ENCODE data around the gene DYNLRB1.
A peak's percentile ranks its signal among the peaks of the same experiment; 100 is the strongest.

Gene DYNLRB1

GRCh38 chr20:34549291-34549928 is 33.2 kb downstream of the DYNLRB1 start:
- no peak overlapping the region for H3K4me3 ChIP-seq (ENCODE audit: low read depth, low read length)
- no peak for TF ChIP-seq CTCF (IDR thresholded peaks at IDR 0.05; ENCODE audit: borderline replicate concordance, insufficient read depth, low read depth, low read length)

- no peak overlapping the region for H3K4me3 ChIP-seq (ENCODE audit: low read depth, low read length)
- no peak for TF ChIP-seq CTCF (IDR thresholded peaks at IDR 0.05; ENCODE audit: borderline replicate concordance, insufficient read depth, low read depth, low read length)
Observed at GRCh38 chr20:34549929-34550305, 33.7 kb downstream of the DYNLRB1 start.

- TF ChIP-seq CTCF (IDR thresholded peaks at IDR 0.05; ENCODE audit: borderline replicate concordance, insufficient read depth, low read depth, low read length) = no peak
Observed at GRCh38 chr20:34552569-34552968, 36.3 kb downstream of the DYNLRB1 start.

GRCh38 chr20:34553366-34553867 is 37.2 kb downstream of the DYNLRB1 start:
- no peak overlapping the region for H3K4me3 ChIP-seq (ENCODE audit: low read depth, low read length)
- TF ChIP-seq CTCF (IDR thresholded peaks at IDR 0.05; ENCODE audit: borderline replicate concordance, insufficient read depth, low read depth, low read length) = no peak

More at GRCh38 chr20:34552569-34552968, 36.3 kb downstream of the DYNLRB1 start:
- no peak overlapping the region for H3K4me3 ChIP-seq (ENCODE audit: low read depth, low read length)

- no peak for TF ChIP-seq CTCF (IDR thresholded peaks at IDR 0.05; ENCODE audit: borderline replicate concordance, insufficient read depth, low read depth, low read length)
- peak overlapping the region; percentile 62 for H3K4me3 ChIP-seq (ENCODE audit: low read depth, low read length)
Observed at GRCh38 chr20:34557936-34558319, 41.7 kb downstream of the DYNLRB1 start.

GRCh38 chr20:34558320-34559218 is 42.3 kb downstream of the DYNLRB1 start, which contains the start of gene MAP1LC3A:
TSS of gene MAP1LC3A (plus strand) at chr20:34558718. CDS start at chr20:34558869, 151 bp downstream.
- no peak for TF ChIP-seq CTCF (IDR thresholded peaks at IDR 0.05; ENCODE audit: borderline replicate concordance, insufficient read depth, low read depth, low read length)

More at GRCh38 chr20:34558320-34559218, 42.3 kb downstream of the DYNLRB1 start, which contains the start of gene MAP1LC3A:
- peak within 1 kb of the TSS; percentile 62 for H3K4me3 ChIP-seq (ENCODE audit: low read depth, low read length)
